ENCODE results near the gene CHD6.

- TF ChIP-seq POLR2A (IDR thresholded peaks at IDR 0.05; ENCODE audit: low read depth, low read length) (no peak), POLR2AphosphoS5 (IDR thresholded peaks at IDR 0.05; ENCODE audit: low read depth, low read length) (no peak), PAX5 (IDR thresholded peaks at IDR 0.05; ENCODE audit: insufficient read depth, low read length, severe bottlenecking) (no peak)
These were observed 246.8 kb downstream of the CHD6 start for GRCh38 chr20:41371371-41371770.

Measured in GM12891 (cell line).